Measurements from ENCODE around the gene FILIP1.
"Not testable (repeated sequence)": the region's sequence is repeated elsewhere in the genome, so short reads cannot be mapped to it uniquely, and the experiment has no call there.

Gene FILIP1

GRCh38 chr6:75419980-75420379 is 73.6 kb downstream of the FILIP1 start:
- no peak for DNase-seq (ENCODE audit: low spot score)

- DNase-seq (ENCODE audit: low spot score) = no peak
These were observed 74.2 kb downstream of the FILIP1 start for GRCh38 chr6:75419416-75419815.

GRCh38 chr6:75418233-75418632 is 75.4 kb downstream of the FILIP1 start:
- DNase-seq (ENCODE audit: low spot score) = no peak

GRCh38 chr6:75416443-75416842 is 77.2 kb downstream of the FILIP1 start:
- DNase-seq (ENCODE audit: low spot score) = no peak

GRCh38 chr6:75415804-75416203 is 77.8 kb downstream of the FILIP1 start:
- DNase-seq (ENCODE audit: low spot score) = no peak

GRCh38 chr6:75414445-75415021 is 79.1 kb downstream of the FILIP1 start:
- DNase-seq (ENCODE audit: low spot score) = no peak

GRCh38 chr6:75412969-75413662 is 80.5 kb downstream of the FILIP1 start:
- DNase-seq (ENCODE audit: low spot score) = no peak

- DNase-seq (ENCODE audit: low spot score) = not testable (repeated sequence)
These were observed 83.0 kb downstream of the FILIP1 start for GRCh38 chr6:75410564-75410963.

GRCh38 chr6:75409928-75410327 is 83.7 kb downstream of the FILIP1 start:
- DNase-seq (ENCODE audit: low spot score) = peak; percentile 28

GRCh38 chr6:75409286-75409685 is 84.3 kb downstream of the FILIP1 start:
- DNase-seq (ENCODE audit: low spot score) = no peak

- DNase-seq (ENCODE audit: low spot score) = no peak
These were observed 90.0 kb downstream of the FILIP1 start for GRCh38 chr6:75403563-75404080.

- DNase-seq (ENCODE audit: low spot score) = peak; percentile 65
These were observed 91.3 kb downstream of the FILIP1 start for GRCh38 chr6:75402296-75402695.

- DNase-seq (ENCODE audit: low spot score) = peak; percentile 7
These were observed 95.7 kb downstream of the FILIP1 start for GRCh38 chr6:75397656-75398465.

- DNase-seq (ENCODE audit: low spot score) = no peak
These were observed 96.4 kb downstream of the FILIP1 start for GRCh38 chr6:75397171-75397570.

GRCh38 chr6:75396005-75396800 is 97.4 kb downstream of the FILIP1 start:
- no peak for DNase-seq (ENCODE audit: low spot score)

GRCh38 chr6:75393806-75394205 is 99.8 kb downstream of the FILIP1 start:
- DNase-seq (ENCODE audit: low spot score) = no peak

GRCh38 chr6:75391276-75391675 is 102.3 kb downstream of the FILIP1 start:
- no peak for DNase-seq (ENCODE audit: low spot score)

- DNase-seq (ENCODE audit: low spot score) = no peak
These were observed 107.4 kb downstream of the FILIP1 start for GRCh38 chr6:75386050-75386770.

- no peak for DNase-seq (ENCODE audit: low spot score)
These were observed 109.5 kb downstream of the FILIP1 start for GRCh38 chr6:75384116-75384515.

- DNase-seq (ENCODE audit: low spot score) = no peak
These were observed 111.0 kb downstream of the FILIP1 start for GRCh38 chr6:75382634-75382900.

- no peak for DNase-seq (ENCODE audit: low spot score)
These were observed 111.5 kb downstream of the FILIP1 start for GRCh38 chr6:75381877-75382633.

Measured in RKO (cell line).